Uterus (tissue), 4 donors: ENCODE results near the gene CD151. TPM values are rescaled to one million over a fixed set of nuclear protein-coding genes. Genes with fewer than 3 reads are reported as not detected.

Experiments
- DNase-seq, 2 donors: peaks; one replicate each; pipeline ENCODE4 v3.0.0-alpha.2; 2019 to 2020
- H3K27ac ChIP-seq, 2 donors: fragments of 200-600 bp; sonication (generic); 1 replicate in 1 of 2; 2 replicates in 1 of 2; pipeline ENCODE4 v1.5.1; 2016 to 2018
- H3K27me3 ChIP-seq, 2 donors: fragments of 200-600 bp; sonication (generic); one replicate each; pipeline ENCODE4 v1.5.1; 2018 to 2019; ENCODE audit warnings: control low read depth in 1 of 2
- H3K36me3 ChIP-seq, 2 donors: fragments of 200-600 bp; sonication (generic); one replicate each; pipeline ENCODE4 v1.5.1; 2019; ENCODE audit warnings: control low read depth in 1 of 2
- H3K4me1 ChIP-seq, 2 donors: fragments of 200-600 bp; sonication (generic); one replicate each; pipeline ENCODE4 v1.5.1; 2018 to 2019; ENCODE audit warnings: control low read depth in 1 of 2
- H3K4me3 ChIP-seq, 2 donors: fragments of 200-600 bp; sonication (generic); 1 replicate in 1 of 2; 2 replicates in 1 of 2; pipeline ENCODE4 v1.5.1; 2018 to 2019; ENCODE audit warnings: mild to moderate bottlenecking in 1 of 2
- H3K9me3 ChIP-seq, 2 donors: fragments of 200-600 bp; sonication (generic); one replicate each; pipeline ENCODE4 v1.5.1; 2019; ENCODE audit warnings: control low read depth in 1 of 2
- POLR2A ChIP-seq, 2 donors: fragments of 450-650 bp; IDR thresholded peaks; one replicate each; pipeline ENCODE4 v1.6.1; 2016; ENCODE audit warnings: antibody characterized with exemption in 2 of 2, mild to moderate bottlenecking in 1 of 2, moderate library complexity in 1 of 2
- intact Hi-C: fragments of 100-400 bp; cut with DNase I; formaldehyde crosslinking; loops from one replicate; pipeline ENCODE4 v1.15.1; 2023; ENCODE audit warnings: low total_unique reads
- total RNA-seq, 4 donors: library from RNA; depleted of rRNA in 3 of 4; stranded (reverse); fragments of >200 nt in 3 of 4; gene quantifications; one replicate each; pipeline versions ENCODE4 v1.1.0 to v1.2.4, GENCODE V29; 2014 to 2023
- TF ChIP-seq, protein P1 (sequence below), 4 experiments: fragments of 200-600 bp in 2 of 4; fragments of 450-650 bp in 2 of 4; sonication (generic) in 2 of 4; IDR thresholded peaks; one replicate each; pipeline ENCODE4 v1.5.1; 2016 to 2019; ENCODE audit warnings: antibody characterized with exemption in 4 of 4, mild to moderate bottlenecking in 2 of 4, moderate library complexity in 1 of 4
- donor health status: DM: yes; HTN: yes; CAD: no.

The CD151 gene
- total RNA-seq, 4 donors from 2014 or later = 76.8 to 382 (median 259) TPM

DNA sequence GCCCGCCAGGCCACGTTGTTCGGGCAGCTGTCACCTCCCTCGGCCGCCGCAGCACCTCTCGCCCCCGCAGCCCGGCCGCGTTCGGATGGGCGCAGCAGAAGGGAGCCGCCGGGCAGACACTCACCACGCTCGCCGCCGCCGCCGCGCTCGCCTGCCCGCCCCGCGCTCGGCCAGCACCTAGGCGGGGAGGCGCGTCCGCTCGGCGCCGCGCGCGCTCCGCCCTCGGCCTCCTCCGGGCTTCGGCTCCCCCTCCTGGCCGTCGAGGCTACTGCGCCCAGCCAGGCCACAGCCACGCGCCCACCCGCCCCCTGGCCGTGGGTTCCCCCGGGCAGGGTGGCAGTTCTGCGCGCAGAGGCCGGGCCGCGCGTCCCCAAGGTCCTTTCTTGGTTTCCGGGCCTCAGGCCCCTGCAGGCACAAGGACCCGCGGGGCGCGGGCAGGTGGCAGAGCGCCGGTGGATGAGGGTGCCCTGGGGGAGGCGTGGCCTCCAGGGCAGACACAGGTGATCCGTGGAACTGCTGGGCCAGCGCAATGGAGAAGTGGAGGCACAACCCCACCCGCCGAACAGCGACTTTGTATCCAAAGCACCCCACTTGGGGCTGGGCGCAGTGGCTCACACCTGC, 34.5 kb upstream of the CD151 start, which contains the start of gene SLC25A22:
Gene SLC25A22, minus strand, starts transcription at position 189 of the 621 bp plus-strand sequence. CDS start 3,275 bp downstream, outside the sequence.
- intact Hi-C loops = no loop called here

DNA sequence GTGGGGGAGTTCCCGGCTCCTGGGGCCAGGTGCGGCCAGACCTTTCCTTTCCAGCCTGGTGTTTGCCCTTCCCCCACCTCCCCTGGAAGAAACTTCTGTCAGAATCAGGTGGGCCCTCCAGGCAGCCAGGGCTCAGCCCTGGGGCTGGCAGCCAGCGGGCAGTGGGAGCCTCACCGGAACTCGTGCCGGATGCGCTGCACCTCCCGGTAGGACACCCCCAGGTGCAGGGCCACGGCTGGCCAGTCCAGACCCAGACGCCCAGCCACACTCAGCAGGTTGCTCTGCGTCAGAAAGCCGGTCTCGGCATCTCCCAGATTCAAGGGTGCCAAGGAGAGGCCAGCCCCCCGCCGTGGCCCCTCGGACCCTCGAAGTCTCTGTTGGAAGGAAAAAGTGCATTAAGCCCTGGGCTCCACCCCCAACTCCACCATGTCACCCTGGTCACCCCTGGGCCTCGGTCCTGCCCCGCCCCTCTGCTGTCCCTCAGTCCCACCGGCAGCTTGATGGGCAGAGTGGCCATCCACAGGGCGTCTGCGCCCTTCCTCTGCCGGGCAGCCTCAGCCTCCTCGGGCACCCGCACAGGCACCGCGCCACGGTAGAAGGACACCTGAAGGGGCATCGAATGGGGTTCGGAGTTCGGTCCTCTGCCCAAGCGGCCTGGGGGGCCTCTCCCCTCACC, 33.0 kb upstream of the CD151 start:
- H3K27me3 ChIP-seq = no peaks in the 10 kb centered on the region
- no peaks in the 10 kb centered on the region for H3K36me3 ChIP-seq
- no peak overlapping the region for H3K4me3 ChIP-seq
- TF ChIP-seq, protein P1, sequence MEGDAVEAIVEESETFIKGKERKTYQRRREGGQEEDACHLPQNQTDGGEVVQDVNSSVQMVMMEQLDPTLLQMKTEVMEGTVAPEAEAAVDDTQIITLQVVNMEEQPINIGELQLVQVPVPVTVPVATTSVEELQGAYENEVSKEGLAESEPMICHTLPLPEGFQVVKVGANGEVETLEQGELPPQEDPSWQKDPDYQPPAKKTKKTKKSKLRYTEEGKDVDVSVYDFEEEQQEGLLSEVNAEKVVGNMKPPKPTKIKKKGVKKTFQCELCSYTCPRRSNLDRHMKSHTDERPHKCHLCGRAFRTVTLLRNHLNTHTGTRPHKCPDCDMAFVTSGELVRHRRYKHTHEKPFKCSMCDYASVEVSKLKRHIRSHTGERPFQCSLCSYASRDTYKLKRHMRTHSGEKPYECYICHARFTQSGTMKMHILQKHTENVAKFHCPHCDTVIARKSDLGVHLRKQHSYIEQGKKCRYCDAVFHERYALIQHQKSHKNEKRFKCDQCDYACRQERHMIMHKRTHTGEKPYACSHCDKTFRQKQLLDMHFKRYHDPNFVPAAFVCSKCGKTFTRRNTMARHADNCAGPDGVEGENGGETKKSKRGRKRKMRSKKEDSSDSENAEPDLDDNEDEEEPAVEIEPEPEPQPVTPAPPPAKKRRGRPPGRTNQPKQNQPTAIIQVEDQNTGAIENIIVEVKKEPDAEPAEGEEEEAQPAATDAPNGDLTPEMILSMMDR (IDR thresholded peaks at IDR 0.05) = no peak
- no peak for TF ChIP-seq POLR2A (IDR thresholded peaks at IDR 0.05)
- intact Hi-C loops = no loop called here
- H3K27ac ChIP-seq = no peak overlapping the region
- no peaks in the 10 kb centered on the region for H3K9me3 ChIP-seq
- H3K4me1 ChIP-seq = peaks cover 6 to 31% of the 10 kb centered on the region in 2 donors
- no peak for DNase-seq

More for the DNA sequence above, 34.5 kb upstream of the CD151 start, which contains the start of gene SLC25A22:
- Histone ChIP-seq H3K4me1 (peaks cover 6 to 22% of the 10 kb centered on the region in 2 donors), H3K9me3 (no peaks in the 10 kb centered on the region), H3K4me3 (peak within 1 kb of the TSS; percentile 61 to 79), H3K27ac (peak within 1 kb of the TSS; percentile 87 to 90), H3K36me3 (no peaks in the 10 kb centered on the region), H3K27me3 (no peaks in the 10 kb centered on the region)
- TF ChIP-seq, protein P1 (IDR thresholded peaks at IDR 0.05) = peak; percentile 57 to 96 (median 94)
- TF ChIP-seq POLR2A (IDR thresholded peaks at IDR 0.05) = peak in 1 of 2 donors; percentile 10
- DNase-seq = peak; percentile 58 to 81

DNA sequence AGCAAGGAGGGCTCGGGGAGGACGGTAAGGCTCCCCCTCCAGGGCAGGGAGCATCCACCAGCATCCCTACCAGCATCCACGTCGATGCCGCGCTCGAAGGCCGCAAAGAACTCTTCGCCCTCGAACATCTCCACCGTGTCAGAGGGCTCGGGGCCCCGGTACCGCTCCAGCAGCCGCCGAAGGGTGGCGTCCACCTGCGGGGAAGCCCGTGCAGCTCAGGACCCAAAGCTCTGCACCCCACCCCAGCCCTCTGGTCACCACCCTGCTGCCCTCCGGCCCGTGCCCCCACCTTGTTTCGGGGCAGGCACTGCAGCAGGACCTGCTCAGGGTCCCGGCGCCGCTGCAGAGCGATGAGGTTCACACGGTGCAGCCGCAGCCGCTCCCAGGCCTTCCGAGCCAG, 32.3 kb upstream of the CD151 start:
- H3K36me3 ChIP-seq = no peaks in the 10 kb centered on the region

DNA sequence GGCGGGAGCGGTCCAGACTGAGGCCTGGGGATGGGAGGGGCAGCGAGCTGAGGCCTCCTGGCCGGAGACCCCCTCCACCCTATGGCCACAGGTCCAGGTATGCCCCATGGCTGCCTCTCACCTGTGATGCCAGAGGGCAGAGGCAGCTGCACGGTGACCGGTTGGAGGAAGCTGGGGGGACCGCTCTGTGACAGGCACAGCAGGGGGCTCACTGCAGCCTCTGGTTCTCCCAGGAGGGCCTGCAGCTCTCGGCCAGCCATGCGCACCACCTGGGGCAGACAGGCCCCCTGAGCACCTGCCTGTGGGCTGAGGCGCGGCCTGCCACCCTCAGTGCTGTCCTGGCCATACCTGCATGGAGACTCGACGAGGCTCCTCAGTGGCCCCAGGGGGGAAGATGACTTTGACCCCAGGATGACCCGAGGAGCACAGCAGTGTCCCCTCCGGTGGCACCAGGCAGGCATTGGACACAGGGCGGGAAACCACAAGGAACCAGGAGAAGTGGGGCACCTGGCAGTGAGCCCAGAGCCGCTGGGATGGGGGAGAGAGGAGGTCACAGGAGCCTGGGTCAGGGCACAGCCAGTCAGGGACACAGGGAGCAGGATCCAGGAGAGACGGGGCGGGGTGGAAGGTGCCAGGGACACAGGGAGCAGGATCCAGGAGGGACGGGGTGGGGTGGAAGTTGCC, 31.5 kb upstream of the CD151 start:
- Histone ChIP-seq H3K27ac (no peak overlapping the region), H3K4me3 (no peak overlapping the region), H3K4me1 (peaks cover 6 to 20% of the 10 kb centered on the region in 2 donors), H3K36me3 (no peaks in the 10 kb centered on the region), H3K9me3 (no peaks in the 10 kb centered on the region), H3K27me3 (no peaks in the 10 kb centered on the region)
- no peak for TF ChIP-seq POLR2A (IDR thresholded peaks at IDR 0.05)
- TF ChIP-seq, protein P1 (IDR thresholded peaks at IDR 0.05) = no peak
- no peak for DNase-seq
- intact Hi-C loops = no loop called here

More for the DNA sequence above, 32.3 kb upstream of the CD151 start:
- Histone ChIP-seq H3K4me3 (no peak overlapping the region), H3K27me3 (no peaks in the 10 kb centered on the region), H3K27ac (no peak overlapping the region), H3K9me3 (no peaks in the 10 kb centered on the region), H3K4me1 (peaks cover 6 to 25% of the 10 kb centered on the region in 2 donors)
- DNase-seq = no peak
- intact Hi-C loops = no loop called here
- TF ChIP-seq POLR2A (IDR thresholded peaks at IDR 0.05) = no peak
- TF ChIP-seq, protein P1 (IDR thresholded peaks at IDR 0.05) = no peak
